ENCODE data around the gene TNRC6C. TPM values are rescaled to one million over a fixed set of nuclear protein-coding genes. Genes with fewer than 3 reads are reported as not detected.

Gene TNRC6C
- 10 to 100 TPM; 19.6 to 25.0 (median 20.4) TPM for total RNA-seq

DNA sequence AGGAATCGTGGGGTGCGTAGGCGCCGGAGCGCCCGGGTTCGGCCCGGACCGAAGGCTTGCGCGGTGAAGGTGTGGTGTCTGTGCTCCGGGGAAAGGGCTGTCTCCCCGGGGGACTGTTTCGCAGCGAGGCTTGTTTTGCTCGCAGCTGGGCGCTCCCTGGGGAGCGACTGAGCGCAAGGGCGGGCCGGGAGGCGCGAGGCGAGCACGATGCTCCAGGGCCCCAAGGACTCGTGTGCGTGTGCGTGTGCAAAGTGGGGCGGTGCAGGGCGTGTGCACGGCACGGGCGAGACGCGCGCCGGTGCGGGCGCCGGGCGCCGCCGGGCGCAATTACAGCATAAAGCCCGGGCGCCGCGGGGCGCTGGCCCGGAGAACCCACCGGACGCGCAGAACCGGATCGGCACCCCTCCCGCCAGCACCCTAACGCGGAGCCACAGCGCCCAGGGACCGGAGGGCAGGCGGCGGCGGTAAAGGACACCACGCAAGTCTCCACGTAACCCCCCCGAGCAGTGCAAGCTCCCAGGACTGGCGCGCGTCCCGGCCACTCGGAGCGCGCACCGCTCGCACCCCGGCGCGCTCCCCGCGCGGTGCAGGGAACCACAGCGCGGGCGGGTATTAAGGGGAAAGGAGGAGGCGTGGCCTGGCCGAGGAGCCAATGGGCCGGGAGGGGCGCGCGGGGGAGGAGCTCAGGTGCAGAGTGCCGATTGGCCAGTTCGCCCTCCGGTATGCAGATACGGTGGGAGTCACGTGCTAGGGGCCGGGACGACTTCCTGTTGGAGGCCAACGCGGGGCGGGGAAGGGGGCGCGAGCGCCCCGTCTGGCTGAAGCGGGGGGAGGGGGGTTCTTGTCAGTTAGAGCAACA lies at the start of gene TNRC6C:
Gene TNRC6C, plus strand, starts transcription at position 847 of the 859 bp plus-strand sequence. CDS start 45,504 bp downstream, outside the sequence.
- H3K9me3 Mint-ChIP-seq: no peaks in the 10 kb centered on the region
- H3K36me3 Mint-ChIP-seq (ENCODE audit: insufficient read depth): no peaks in the 10 kb centered on the region
- DNase-seq (peak; percentile 100), ATAC-seq (peak; percentile 85 to 88)
- H3K4me1 Mint-ChIP-seq (ENCODE audit: low read depth): peaks cover 39% of the 10 kb centered on the region
- peaks cover 3% of the 10 kb centered on the region for H3K27me3 Mint-ChIP-seq (ENCODE audit: low read depth)
- H3K4me3 Mint-ChIP-seq: peak within 1 kb of the TSS; percentile 92

GRCh38 chr17:77909236-77909635 lies 49.3 kb upstream of the TNRC6C start:
- Mint-ChIP-seq H3K4me1 (ENCODE audit: low read depth) (no peaks in the 10 kb centered on the region), H3K4me3 (no peak overlapping the region), H3K9me3 (no peaks in the 10 kb centered on the region), H3K27me3 (ENCODE audit: low read depth) (peaks cover 15% of the 10 kb centered on the region), H3K36me3 (ENCODE audit: insufficient read depth) (no peaks in the 10 kb centered on the region)
- DNase-seq (no peak), ATAC-seq (no peak)

DNA sequence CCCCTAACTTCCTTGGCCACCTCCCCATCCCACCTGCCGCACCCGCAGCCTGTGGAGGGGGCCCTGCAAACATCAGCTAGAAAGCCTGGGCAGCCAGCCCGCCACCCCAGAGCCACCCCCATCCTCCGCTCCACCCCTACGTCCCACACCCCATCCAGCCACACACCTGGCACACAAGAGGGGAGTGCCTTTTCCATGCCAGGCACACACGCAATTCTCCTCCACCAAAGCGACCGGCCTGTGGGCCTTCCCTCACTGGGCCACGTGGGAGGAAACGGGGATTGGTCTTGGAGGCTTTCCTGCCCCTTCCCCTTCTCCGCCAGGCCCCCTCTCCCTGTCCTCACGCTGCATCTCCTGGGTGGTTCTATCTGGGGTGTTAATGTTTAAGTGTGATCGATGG lies 48.7 kb upstream of the TNRC6C start:
- Mint-ChIP-seq H3K4me1 (ENCODE audit: low read depth) (no peaks in the 10 kb centered on the region), H3K4me3 (no peak overlapping the region), H3K27me3 (ENCODE audit: low read depth) (peaks cover 18% of the 10 kb centered on the region), H3K9me3 (no peaks in the 10 kb centered on the region), H3K36me3 (ENCODE audit: insufficient read depth) (no peaks in the 10 kb centered on the region)
- ATAC-seq (no peak), DNase-seq (no peak)

DNA sequence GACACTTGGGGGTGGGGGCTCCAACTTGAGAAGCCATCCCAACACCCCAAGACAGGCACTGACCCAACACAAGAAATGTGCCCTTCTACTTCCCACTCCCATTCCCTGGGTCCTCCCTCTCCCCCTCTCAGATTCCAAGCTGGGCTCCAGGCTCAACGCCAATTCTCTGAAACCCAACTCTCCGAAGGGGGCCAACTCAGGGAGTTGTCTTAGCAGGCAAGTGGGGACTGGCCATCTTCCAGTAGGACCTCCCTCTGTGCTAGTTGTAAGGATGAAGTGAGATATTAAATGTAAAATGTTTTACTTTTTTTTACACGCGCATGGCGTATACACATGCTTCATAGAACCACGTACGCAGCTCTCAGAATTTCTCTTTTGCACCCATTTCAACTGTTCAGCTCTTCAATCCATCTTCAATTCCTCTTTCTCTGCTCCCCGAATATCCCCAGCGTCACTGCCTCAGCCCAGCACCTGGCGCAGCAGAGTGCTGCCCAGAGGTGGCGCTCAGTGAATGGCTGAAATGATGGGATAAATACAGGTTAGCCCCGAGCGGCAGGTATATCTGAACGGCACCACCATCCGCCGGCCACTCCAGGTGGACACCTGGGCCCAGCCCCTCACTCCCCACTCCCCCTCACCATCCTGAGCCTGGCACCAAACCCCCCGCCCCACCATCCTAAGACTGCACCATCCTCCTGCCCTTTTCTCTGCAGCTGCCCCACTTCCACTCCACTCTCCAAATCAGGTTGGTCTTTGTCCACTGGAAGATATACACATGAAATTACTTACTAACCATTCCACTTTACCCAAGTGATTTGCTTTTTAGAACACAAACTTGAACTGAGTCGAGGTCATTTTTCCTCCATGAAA lies 43.9 kb upstream of the TNRC6C start:
- ATAC-seq: no peak
- no peak for DNase-seq
- peaks cover 16% of the 10 kb centered on the region for H3K4me1 Mint-ChIP-seq (ENCODE audit: low read depth)
- H3K4me3 Mint-ChIP-seq: no peak overlapping the region
- no peaks in the 10 kb centered on the region for H3K9me3 Mint-ChIP-seq
- no peaks in the 10 kb centered on the region for H3K36me3 Mint-ChIP-seq (ENCODE audit: insufficient read depth)
- peaks cover 36% of the 10 kb centered on the region for H3K27me3 Mint-ChIP-seq (ENCODE audit: low read depth)

GRCh38 chr17:77915594-77916021 lies 42.9 kb upstream of the TNRC6C start:
- H3K9me3 Mint-ChIP-seq: no peaks in the 10 kb centered on the region
- peaks cover 36% of the 10 kb centered on the region for H3K27me3 Mint-ChIP-seq (ENCODE audit: low read depth)

DNA sequence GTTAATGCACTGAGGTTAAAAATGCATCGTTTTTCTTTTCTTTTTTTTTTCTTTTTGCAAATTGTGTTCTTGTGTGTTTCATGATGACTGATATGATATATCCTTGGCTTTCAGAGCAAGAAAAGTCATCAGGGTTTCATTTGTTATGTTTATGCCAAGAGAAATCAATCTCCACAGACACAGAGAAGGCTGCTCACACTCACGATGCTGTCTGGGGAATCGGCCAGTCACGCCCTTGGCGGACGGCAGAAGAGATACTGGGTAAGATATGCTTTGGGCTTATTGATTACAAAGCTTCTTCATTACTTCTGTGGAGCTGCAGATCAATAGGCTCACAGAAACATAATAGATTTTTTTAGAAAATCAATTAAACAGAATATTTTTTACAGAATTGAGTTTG lies 42.2 kb upstream of the TNRC6C start:
- peaks cover 16% of the 10 kb centered on the region for H3K4me1 Mint-ChIP-seq (ENCODE audit: low read depth)
- ATAC-seq: no peak
- H3K27me3 Mint-ChIP-seq (ENCODE audit: low read depth): peaks cover 36% of the 10 kb centered on the region

More at GRCh38 chr17:77915594-77916021, 42.9 kb upstream of the TNRC6C start:
- ATAC-seq (no peak), DNase-seq (no peak)
- H3K36me3 Mint-ChIP-seq (ENCODE audit: insufficient read depth): no peaks in the 10 kb centered on the region
- no peak overlapping the region for H3K4me3 Mint-ChIP-seq
- H3K4me1 Mint-ChIP-seq (ENCODE audit: low read depth): peaks cover 16% of the 10 kb centered on the region

GRCh38 chr17:77916703-77917481 lies 41.6 kb upstream of the TNRC6C start:
- H3K9me3 Mint-ChIP-seq: no peaks in the 10 kb centered on the region
- ATAC-seq: peak; percentile 30 to 35
- peaks cover 16% of the 10 kb centered on the region for H3K4me1 Mint-ChIP-seq (ENCODE audit: low read depth)
- no peak for DNase-seq
- H3K4me3 Mint-ChIP-seq: peak overlapping the region; percentile 6
- H3K36me3 Mint-ChIP-seq (ENCODE audit: insufficient read depth): no peaks in the 10 kb centered on the region
- H3K27me3 Mint-ChIP-seq (ENCODE audit: low read depth): peaks cover 36% of the 10 kb centered on the region

More for the DNA sequence above, 42.2 kb upstream of the TNRC6C start:
- Mint-ChIP-seq H3K9me3 (no peaks in the 10 kb centered on the region), H3K36me3 (ENCODE audit: insufficient read depth) (no peaks in the 10 kb centered on the region), H3K4me3 (no peak overlapping the region)
- DNase-seq: no peak

GRCh38 chr17:77919276-77919675 lies 39.2 kb upstream of the TNRC6C start:
- Mint-ChIP-seq H3K36me3 (ENCODE audit: insufficient read depth) (no peaks in the 10 kb centered on the region), H3K9me3 (no peaks in the 10 kb centered on the region)

GRCh38 chr17:77923135-77923534 lies 35.4 kb upstream of the TNRC6C start:
- Mint-ChIP-seq H3K27me3 (ENCODE audit: low read depth) (peaks cover 5% of the 10 kb centered on the region), H3K4me3 (no peak overlapping the region), H3K4me1 (ENCODE audit: low read depth) (peaks cover 9% of the 10 kb centered on the region), H3K36me3 (ENCODE audit: insufficient read depth) (no peaks in the 10 kb centered on the region), H3K9me3 (no peaks in the 10 kb centered on the region)
- DNase-seq: no peak
- ATAC-seq: no peak

More at GRCh38 chr17:77919276-77919675, 39.2 kb upstream of the TNRC6C start:
- ATAC-seq (no peak), DNase-seq (no peak)
- peaks cover 16% of the 10 kb centered on the region for H3K4me1 Mint-ChIP-seq (ENCODE audit: low read depth)
- peaks cover 34% of the 10 kb centered on the region for H3K27me3 Mint-ChIP-seq (ENCODE audit: low read depth)
- H3K4me3 Mint-ChIP-seq: no peak overlapping the region

DNA sequence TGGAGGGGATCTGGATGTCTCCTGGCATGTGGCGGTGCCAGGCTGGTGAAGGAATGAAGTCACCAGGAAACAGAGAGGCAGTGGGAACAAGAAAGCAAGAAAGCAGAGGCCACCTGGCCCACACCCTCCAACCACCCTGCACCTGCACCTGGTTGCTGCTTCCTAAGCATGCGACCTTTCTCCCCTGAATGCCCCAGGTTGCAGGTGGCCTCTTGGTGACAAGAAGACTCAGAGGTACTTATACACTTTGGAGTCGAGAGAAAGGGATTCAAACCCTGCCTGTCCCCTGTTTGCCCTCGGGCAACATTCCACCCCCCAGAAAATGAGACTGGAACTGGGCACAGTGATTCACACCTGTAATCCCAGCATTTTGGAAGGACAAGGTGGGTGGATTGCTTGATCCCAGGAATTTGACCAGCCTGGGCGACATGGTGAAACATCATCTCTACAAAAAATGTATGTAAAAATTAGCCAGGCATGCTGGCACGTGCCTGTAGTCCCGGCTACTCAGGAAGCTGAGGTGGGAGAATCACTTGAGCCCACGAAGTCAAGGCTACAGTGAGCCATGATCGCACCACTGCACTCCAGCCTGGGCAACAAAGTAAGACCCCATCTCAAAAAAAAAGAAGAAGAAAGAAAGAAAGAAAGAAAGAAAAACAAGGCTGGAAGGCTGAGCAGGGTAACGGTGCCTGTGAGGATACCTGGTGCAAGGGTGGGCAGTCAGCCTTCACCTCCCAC lies 34.6 kb upstream of the TNRC6C start:
- H3K27me3 Mint-ChIP-seq (ENCODE audit: low read depth): peaks cover 2% of the 10 kb centered on the region
- H3K4me3 Mint-ChIP-seq: no peak overlapping the region
- no peaks in the 10 kb centered on the region for H3K36me3 Mint-ChIP-seq (ENCODE audit: insufficient read depth)
- peaks cover 15% of the 10 kb centered on the region for H3K4me1 Mint-ChIP-seq (ENCODE audit: low read depth)
- DNase-seq: no peak
- no peaks in the 10 kb centered on the region for H3K9me3 Mint-ChIP-seq
- ATAC-seq: no peak

GRCh38 chr17:77924757-77925336 lies 33.7 kb upstream of the TNRC6C start:
- Mint-ChIP-seq H3K4me3 (no peak overlapping the region), H3K36me3 (ENCODE audit: insufficient read depth) (no peaks in the 10 kb centered on the region), H3K4me1 (ENCODE audit: low read depth) (peaks cover 24% of the 10 kb centered on the region), H3K27me3 (ENCODE audit: low read depth) (no peaks in the 10 kb centered on the region), H3K9me3 (no peaks in the 10 kb centered on the region)
- no peak for DNase-seq
- no peak for ATAC-seq

- Mint-ChIP-seq H3K27me3 (ENCODE audit: low read depth) (no peaks in the 10 kb centered on the region), H3K36me3 (ENCODE audit: insufficient read depth) (no peaks in the 10 kb centered on the region), H3K9me3 (no peaks in the 10 kb centered on the region), H3K4me1 (ENCODE audit: low read depth) (peaks cover 24% of the 10 kb centered on the region), H3K4me3 (no peak overlapping the region)
- no peak for ATAC-seq
- DNase-seq: no peak
These were observed 32.5 kb upstream of the TNRC6C start for GRCh38 chr17:77925831-77926543.

DNA sequence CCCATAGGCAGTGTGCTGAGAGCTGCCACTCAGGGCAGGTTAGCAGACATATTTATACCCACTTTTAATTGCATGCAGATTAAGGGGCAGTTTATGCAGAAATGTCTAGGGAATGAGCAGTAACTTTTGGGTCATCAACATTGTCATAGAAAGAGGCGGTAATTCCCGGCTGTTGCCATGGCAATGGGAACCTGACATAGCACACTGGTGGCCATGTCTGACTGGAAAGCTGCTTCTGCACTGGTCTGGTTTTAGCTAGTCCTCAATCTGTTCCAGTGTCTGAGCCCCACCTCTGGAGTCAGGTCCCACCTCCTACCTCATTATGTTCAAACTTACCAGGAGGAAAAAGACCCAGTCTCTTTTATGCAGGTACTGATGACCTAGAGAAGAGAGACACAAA lies 31.5 kb upstream of the TNRC6C start:
- no peak for ATAC-seq
- no peaks in the 10 kb centered on the region for H3K9me3 Mint-ChIP-seq
- H3K36me3 Mint-ChIP-seq (ENCODE audit: insufficient read depth): no peaks in the 10 kb centered on the region
- DNase-seq: no peak
- peaks cover 24% of the 10 kb centered on the region for H3K4me1 Mint-ChIP-seq (ENCODE audit: low read depth)
- no peaks in the 10 kb centered on the region for H3K27me3 Mint-ChIP-seq (ENCODE audit: low read depth)
- H3K4me3 Mint-ChIP-seq: no peak overlapping the region
